Neutrophil (primary cell): ENCODE measurements around the gene GALNT18.

ENCODE experiments used
- H3K27ac ChIP-seq: fragments of 200-600 bp; sonication (generic); 2 replicates; pipeline ENCODE4 v1.5.1; 2016; ENCODE audit warnings: mild to moderate bottlenecking, moderate library complexity
- H3K27me3 ChIP-seq: fragments of 200-600 bp; sonication (generic); 2 replicates; pipeline ENCODE4 v1.6.0; 2016; ENCODE audit warnings: mild to moderate bottlenecking
- H3K36me3 ChIP-seq: fragments of 200-600 bp; sonication (generic); 2 replicates; pipeline ENCODE4 v1.5.1; 2017
- H3K4me1 ChIP-seq, 2 experiments: fragments of 200-600 bp in 1 of 2; sonication (generic) in 1 of 2; 1 replicate in 1 of 2; 2 replicates in 1 of 2; pipeline versions ENCODE4 v1.5.1 to v1.6.1; 2013 to 2016; ENCODE audit warnings: low read depth in 1 of 2, low read length in 1 of 2, mild to moderate bottlenecking in 1 of 2, moderate library complexity in 1 of 2; ENCODE audit not compliant: control insufficient read depth in 1 of 2, insufficient read depth in 1 of 2
- H3K4me3 ChIP-seq, 2 experiments: fragments of 200-600 bp in 1 of 2; sonication (generic) in 1 of 2; 1 replicate in 1 of 2; 2 replicates in 1 of 2; pipeline ENCODE4 v1.5.1; 2013 to 2016; ENCODE audit warnings: low read depth in 1 of 2, low read length in 1 of 2, mild to moderate bottlenecking in 1 of 2, moderate library complexity in 1 of 2
- H3K9me3 ChIP-seq: fragments of 200-600 bp; sonication (generic); 2 replicates; pipeline ENCODE4 v1.5.1; 2016
- TF ChIP-seq, protein P1 (sequence below): fragments of 200-600 bp; sonication (generic); IDR thresholded peaks from 2 replicates; pipeline ENCODE4 v1.5.1; 2016; ENCODE audit warnings: antibody characterized with exemption

The GALNT18 gene

DNA sequence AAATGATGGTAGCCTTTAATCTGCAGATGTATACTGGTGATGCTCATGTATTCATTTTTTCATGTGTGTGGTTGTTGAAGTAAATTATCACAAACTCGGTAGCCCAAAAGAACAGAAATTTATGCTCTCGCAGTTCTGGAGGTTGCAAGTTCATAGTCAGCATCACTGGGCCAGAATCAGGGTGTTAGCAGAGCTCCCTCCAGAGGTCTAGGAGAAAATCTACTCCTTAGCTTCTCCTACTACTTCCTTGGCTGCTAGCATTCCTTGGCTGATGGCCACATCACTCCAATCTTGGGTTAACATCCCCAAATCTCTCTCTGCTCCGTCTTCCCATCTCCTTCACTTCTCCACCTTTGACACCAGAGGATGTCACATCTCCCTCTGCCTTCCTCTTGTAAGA, 45.3 kb upstream of the GALNT18 start:
- H3K27me3 ChIP-seq, result peaks cover 28% of the 10 kb centered on the region
- no peaks in the 10 kb centered on the region for H3K9me3 ChIP-seq
- TF ChIP-seq, protein P1, sequence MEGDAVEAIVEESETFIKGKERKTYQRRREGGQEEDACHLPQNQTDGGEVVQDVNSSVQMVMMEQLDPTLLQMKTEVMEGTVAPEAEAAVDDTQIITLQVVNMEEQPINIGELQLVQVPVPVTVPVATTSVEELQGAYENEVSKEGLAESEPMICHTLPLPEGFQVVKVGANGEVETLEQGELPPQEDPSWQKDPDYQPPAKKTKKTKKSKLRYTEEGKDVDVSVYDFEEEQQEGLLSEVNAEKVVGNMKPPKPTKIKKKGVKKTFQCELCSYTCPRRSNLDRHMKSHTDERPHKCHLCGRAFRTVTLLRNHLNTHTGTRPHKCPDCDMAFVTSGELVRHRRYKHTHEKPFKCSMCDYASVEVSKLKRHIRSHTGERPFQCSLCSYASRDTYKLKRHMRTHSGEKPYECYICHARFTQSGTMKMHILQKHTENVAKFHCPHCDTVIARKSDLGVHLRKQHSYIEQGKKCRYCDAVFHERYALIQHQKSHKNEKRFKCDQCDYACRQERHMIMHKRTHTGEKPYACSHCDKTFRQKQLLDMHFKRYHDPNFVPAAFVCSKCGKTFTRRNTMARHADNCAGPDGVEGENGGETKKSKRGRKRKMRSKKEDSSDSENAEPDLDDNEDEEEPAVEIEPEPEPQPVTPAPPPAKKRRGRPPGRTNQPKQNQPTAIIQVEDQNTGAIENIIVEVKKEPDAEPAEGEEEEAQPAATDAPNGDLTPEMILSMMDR, result no peak

DNA sequence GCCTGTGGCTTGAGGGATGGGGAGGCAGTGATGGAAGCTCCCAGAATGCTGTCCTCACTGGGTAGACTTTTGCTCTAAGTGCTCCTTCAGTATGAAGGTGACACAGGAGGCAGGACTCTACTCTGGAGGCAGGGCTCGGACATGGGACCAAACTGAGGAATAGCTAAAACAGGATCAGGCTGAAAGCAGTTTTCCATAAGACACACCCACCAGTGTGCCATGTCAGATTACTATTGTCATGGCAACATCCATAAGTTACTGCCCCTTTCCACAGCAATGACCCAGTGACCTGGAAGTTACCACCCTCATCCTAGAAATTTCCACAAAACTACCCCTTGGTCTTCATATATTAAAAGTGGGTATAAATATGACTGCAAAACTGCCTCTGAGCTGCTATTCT, 43.6 kb upstream of the GALNT18 start:
- TF ChIP-seq, protein P1, result no peak
- Histone ChIP-seq H3K4me3 (no peak overlapping the region), H3K27ac (no peak overlapping the region), H3K27me3 (peaks cover 28% of the 10 kb centered on the region), H3K36me3 (no peaks in the 10 kb centered on the region), H3K4me1 (no peaks in the 10 kb centered on the region), H3K9me3 (no peaks in the 10 kb centered on the region)

More for the DNA sequence above, 45.3 kb upstream of the GALNT18 start:
- no peak overlapping the region for H3K4me3 ChIP-seq
- H3K27ac ChIP-seq, result no peak overlapping the region
- no peaks in the 10 kb centered on the region for H3K36me3 ChIP-seq
- H3K4me1 ChIP-seq, result no peaks in the 10 kb centered on the region

DNA sequence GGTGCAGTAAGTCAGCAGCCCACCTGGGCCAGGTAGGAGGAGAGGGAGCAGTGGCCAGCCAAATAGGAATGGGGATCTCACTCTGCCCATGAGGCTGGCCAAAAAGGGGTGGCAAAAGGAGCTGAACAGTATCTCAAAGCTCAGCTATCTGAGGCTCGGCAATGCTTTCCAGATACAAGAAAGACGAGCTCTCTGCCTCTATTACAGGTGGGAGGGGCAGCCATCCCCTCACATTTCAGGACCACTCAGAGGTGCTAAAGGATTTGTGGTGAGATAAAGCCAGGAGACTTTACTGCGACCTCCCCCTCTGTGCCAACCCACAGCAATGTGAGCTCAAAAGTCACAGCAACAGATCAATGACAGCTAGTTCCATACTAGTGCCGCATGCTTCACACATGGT, 42.1 kb upstream of the GALNT18 start:
- Histone ChIP-seq H3K4me3 (no peak overlapping the region), H3K27ac (no peak overlapping the region)
- TF ChIP-seq, protein P1, result no peak

DNA sequence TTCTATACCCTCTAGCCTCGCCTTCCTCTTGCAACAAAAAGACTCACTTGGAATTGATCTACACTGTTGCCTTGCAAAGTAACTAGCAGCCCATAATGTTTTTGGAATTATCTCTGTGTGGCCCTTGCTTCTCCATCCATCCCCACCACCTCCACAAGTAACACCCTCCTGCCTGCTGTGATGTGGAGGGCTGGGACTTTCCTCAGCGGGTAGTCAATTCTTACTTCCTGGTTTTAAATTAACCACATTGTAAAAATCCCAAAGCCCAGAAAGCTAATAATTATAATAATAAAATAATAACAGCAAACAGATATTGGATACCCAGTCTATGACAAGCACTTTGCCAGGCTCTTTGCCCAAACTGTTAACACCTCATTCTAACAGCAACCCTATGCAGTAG, 40.8 kb upstream of the GALNT18 start:
- H3K27me3 ChIP-seq, result peaks cover 18% of the 10 kb centered on the region
- H3K4me3 ChIP-seq, result no peak overlapping the region
- no peaks in the 10 kb centered on the region for H3K9me3 ChIP-seq
- no peaks in the 10 kb centered on the region for H3K36me3 ChIP-seq
- TF ChIP-seq, protein P1, result no peak
- no peak overlapping the region for H3K27ac ChIP-seq
- H3K4me1 ChIP-seq, result no peaks in the 10 kb centered on the region

More for the DNA sequence above, 42.1 kb upstream of the GALNT18 start:
- Histone ChIP-seq H3K9me3 (no peaks in the 10 kb centered on the region), H3K27me3 (peaks cover 25% of the 10 kb centered on the region), H3K4me1 (no peaks in the 10 kb centered on the region), H3K36me3 (no peaks in the 10 kb centered on the region)

DNA sequence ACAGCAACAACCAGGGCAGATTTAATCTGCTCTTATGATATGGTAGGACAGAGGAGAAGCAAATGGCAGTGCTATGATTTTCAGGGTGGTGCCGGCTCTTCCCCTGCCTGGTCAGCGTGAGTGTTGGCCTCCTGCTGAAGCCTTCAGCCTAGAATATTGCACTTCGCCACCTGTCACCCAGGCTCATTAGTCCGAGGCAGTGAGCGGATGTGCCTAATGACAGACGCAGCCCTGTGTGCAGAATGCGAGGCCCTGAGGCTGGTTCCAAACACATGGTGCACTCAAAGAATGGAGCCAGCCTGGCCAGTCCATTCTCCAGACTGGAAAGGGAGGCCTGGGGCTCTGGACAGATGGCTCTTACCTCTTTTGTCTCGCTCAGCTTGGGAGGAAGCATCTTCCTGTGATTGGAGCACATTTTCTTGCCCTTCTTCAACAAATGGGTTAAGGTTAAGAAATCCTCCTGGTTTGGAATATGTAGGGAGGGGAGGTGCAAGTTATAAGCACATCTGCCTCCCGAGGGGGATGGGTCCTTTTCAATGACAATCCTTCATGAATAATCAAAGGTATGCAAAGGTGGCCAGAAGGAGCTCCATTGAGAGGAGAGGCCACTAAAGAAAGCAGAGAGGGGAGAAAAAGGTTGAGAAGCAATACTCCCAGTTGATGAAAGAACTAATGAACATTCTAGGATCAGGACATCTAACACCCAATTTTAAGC, 39.7 kb upstream of the GALNT18 start:
- H3K27me3 ChIP-seq, result peaks cover 14% of the 10 kb centered on the region
- H3K4me3 ChIP-seq, result no peak overlapping the region
- H3K9me3 ChIP-seq, result no peaks in the 10 kb centered on the region
- TF ChIP-seq, protein P1, result no peak
- no peaks in the 10 kb centered on the region for H3K36me3 ChIP-seq
- H3K4me1 ChIP-seq, result no peaks in the 10 kb centered on the region
- no peak overlapping the region for H3K27ac ChIP-seq
